Measurements from ENCODE around the gene APOBEC3B.
"Not testable (repeated sequence)": the region's sequence is repeated elsewhere in the genome, so short reads cannot be mapped to it uniquely, and the experiment has no call there.

GRCh38 chr22:38980587-38980986 is 1.6 kb upstream of the APOBEC3B start:
- not testable (repeated sequence) for TF ChIP-seq CTCF (conservative IDR thresholded peaks at IDR 0.05; ENCODE audit: low read length); EZH2phosphoT487 (IDR thresholded peaks at IDR 0.05; ENCODE audit: borderline replicate concordance, low read depth, low read length)

All from OCI-LY7 (cell line).